ENCODE results near the gene NEO1. TPM values are rescaled to one million over a fixed set of nuclear protein-coding genes. Genes with fewer than 3 reads are reported as not detected.

The NEO1 gene
- total RNA-seq, 1 experiment from 2014 or later: 41.8 TPM

- no peak overlapping the region for H3T11ph ChIP-seq (ENCODE audit: low read length)
- Mint-ChIP-seq H3K27ac (no peak overlapping the region), H3K4me3 (no peak overlapping the region), H3K36me3 (ENCODE audit: insufficient read depth in 1 of 3, low read depth in 3 of 3) (no peaks in the 10 kb centered on the region), H3K27me3 (ENCODE audit: low read depth) (no peaks in the 10 kb centered on the region), H3K9me3 (no peaks in the 10 kb centered on the region), H3K4me1 (peaks cover 5 to 9% of the 10 kb centered on the region in 2 experiments)
- H3K27ac ChIP-seq (ENCODE audit: insufficient read length, low read depth, low read length): no peak overlapping the region
- no peaks in the 10 kb centered on the region for H3K4me1 ChIP-seq (ENCODE audit: insufficient read depth, low read length)
- no peak overlapping the region for H4K8ac ChIP-seq (replicated peaks; ENCODE audit: insufficient read length, low read depth, low read length)
- no peak overlapping the region for H3K18ac ChIP-seq (ENCODE audit: insufficient read length, low read depth, low read length)
- no peak overlapping the region for H2BK5ac ChIP-seq (ENCODE audit: insufficient read length, low read length)
- H3K56ac ChIP-seq (ENCODE audit: insufficient read length, low read depth, low read length): no peak overlapping the region
- H2BK120ac ChIP-seq (ENCODE audit: low read depth, low read length, poor library complexity, severe bottlenecking): no peak overlapping the region
- H3K14ac ChIP-seq (ENCODE audit: insufficient read depth, low read length): no peak overlapping the region
- no peak overlapping the region for H2BK12ac ChIP-seq (ENCODE audit: insufficient read length, low read depth, low read length)
- no peak for DNase-seq
- no peak overlapping the region for H2AK5ac ChIP-seq (ENCODE audit: insufficient read length, low read length)
- no peaks in the 10 kb centered on the region for H3K9me3 ChIP-seq (ENCODE audit: control insufficient read depth, low read depth, low read length)
- no peak overlapping the region for H2BK15ac ChIP-seq (ENCODE audit: low read depth, low read length)
- H4K20me1 ChIP-seq (ENCODE audit: control insufficient read depth, insufficient read depth, insufficient read length): no peaks in the 10 kb centered on the region
- H4K5ac ChIP-seq (ENCODE audit: insufficient read length, low read depth, low read length): no peak overlapping the region
- no peaks in the 10 kb centered on the region for H3K79me1 ChIP-seq (ENCODE audit: insufficient read depth, low read depth, low read length, poor library complexity, severe bottlenecking)
- no peak overlapping the region for H3K4ac ChIP-seq (ENCODE audit: low read depth, low read length)
- H3K9ac ChIP-seq (ENCODE audit: extremely low read depth, insufficient read length, low read length): no peak overlapping the region
- H2BK20ac ChIP-seq (ENCODE audit: low read depth, low read length, poor library complexity, severe bottlenecking): no peak overlapping the region
- peaks cover 5% of the 10 kb centered on the region; the same call in 1 of the 2 replicates for H3K79me2 ChIP-seq (ENCODE audit: insufficient read depth, low read length)
- no peak overlapping the region for H3K4me2 ChIP-seq (ENCODE audit: insufficient read depth, insufficient read length, low read length)
- H3K23me2 ChIP-seq (ENCODE audit: insufficient read length, low read depth, low read length, poor library complexity, severe bottlenecking): peaks cover 1% of the 10 kb centered on the region
- no peaks in the 10 kb centered on the region for H3K27me3 ChIP-seq (ENCODE audit: insufficient read depth, low read length)
- no peak overlapping the region for H4K91ac ChIP-seq (ENCODE audit: insufficient read length, low read depth, low read length)
- H2AFZ ChIP-seq (ENCODE audit: low read length): no peak overlapping the region
- H3K23ac ChIP-seq (ENCODE audit: insufficient read length, low read depth, low read length): no peak overlapping the region
- TF ChIP-seq CTCF (conservative IDR thresholded peaks at IDR 0.05): no peak
Measured at GRCh38 chr15:73058437-73058836, 6.2 kb downstream of the NEO1 start.

Data from H9 (cell line).